ENCODE data around the gene MYLK. TPM values are rescaled to one million over a fixed set of nuclear protein-coding genes. Genes with fewer than 3 reads are reported as not detected.
A peak's percentile ranks its signal among the peaks of the same experiment; 100 is the strongest.

The MYLK gene
- total and polyA plus RNA-seq, 9 donors: 50.2 to 645 (median 205) TPM

- Histone ChIP-seq H3K36me3 (no peaks in the 10 kb centered on the region), H3K27me3 (no peaks in the 10 kb centered on the region), H3K27ac (peak overlapping the region in 1 of 2 donors; percentile 72), H3K4me3 (peak overlapping the region; percentile 37), H3K4me1 (ENCODE audit: insufficient read depth) (peaks cover 26% of the 10 kb centered on the region), H3K9me3 (no peaks in the 10 kb centered on the region)
- 7 to 14% (median 14%) methylated on average over 8 of the region's 8 CpGs for WGBS, 3 donors
- peak in 3 of 5 donors; percentile 59 to 70 (median 63) for DNase-seq
- intact Hi-C loops (cut with DNase I): no loop called here
- TF ChIP-seq POLR2A (IDR thresholded peaks at IDR 0.05) (no peak), EP300 (IDR thresholded peaks at IDR 0.05) (no peak), CTCF (IDR thresholded peaks at IDR 0.05) (no peak)
These were observed 263.8 kb downstream of the MYLK start for GRCh38 chr3:123620343-123620742.

- Histone ChIP-seq H3K36me3 (no peaks in the 10 kb centered on the region), H3K4me1 (ENCODE audit: insufficient read depth) (peaks cover 26% of the 10 kb centered on the region), H3K27ac (peak overlapping the region in 1 of 2 donors; percentile 16), H3K27me3 (no peaks in the 10 kb centered on the region), H3K4me3 (peak overlapping the region; percentile 37), H3K9me3 (no peaks in the 10 kb centered on the region)
- 23 to 31% (median 31%) methylated on average over 5 of the region's 5 CpGs for WGBS, 3 donors
- TF ChIP-seq CTCF (IDR thresholded peaks at IDR 0.05): no peak
- TF ChIP-seq POLR2A (IDR thresholded peaks at IDR 0.05): no peak
- no peak for TF ChIP-seq EP300 (IDR thresholded peaks at IDR 0.05)
- peak; percentile 71 to 86 (median 78) for DNase-seq
- intact Hi-C loops (cut with DNase I): no loop called here
These were observed 265.2 kb downstream of the MYLK start for GRCh38 chr3:123618768-123619484.

GRCh38 chr3:123618076-123618708 lies 265.9 kb downstream of the MYLK start:
- no peaks in the 10 kb centered on the region for H3K9me3 ChIP-seq
- no peaks in the 10 kb centered on the region for H3K27me3 ChIP-seq
- WGBS, 3 donors: 23 to 41% (median 34%) methylated on average over 7 of the region's 7 CpGs
- H3K4me1 ChIP-seq (ENCODE audit: insufficient read depth): peaks cover 26% of the 10 kb centered on the region
- TF ChIP-seq CTCF (IDR thresholded peaks at IDR 0.05) (no peak), EP300 (IDR thresholded peaks at IDR 0.05) (no peak), POLR2A (IDR thresholded peaks at IDR 0.05) (no peak)
- no peaks in the 10 kb centered on the region for H3K36me3 ChIP-seq
- peak overlapping the region in 1 of 2 donors; percentile 12 for H3K27ac ChIP-seq
- no peak for DNase-seq
- peak overlapping the region; percentile 37 for H3K4me3 ChIP-seq
- intact Hi-C loops (cut with DNase I): no loop called here

- no peaks in the 10 kb centered on the region for H3K36me3 ChIP-seq
- TF ChIP-seq POLR2A (IDR thresholded peaks at IDR 0.05) (no peak), EP300 (IDR thresholded peaks at IDR 0.05) (no peak), CTCF (IDR thresholded peaks at IDR 0.05) (no peak)
- intact Hi-C loops (cut with DNase I): no loop called here
These were observed 267.5 kb downstream of the MYLK start for GRCh38 chr3:123616593-123616992.

More at GRCh38 chr3:123616593-123616992, 267.5 kb downstream of the MYLK start:
- no peak overlapping the region for H3K27ac ChIP-seq
- H3K9me3 ChIP-seq: no peaks in the 10 kb centered on the region
- no peaks in the 10 kb centered on the region for H3K27me3 ChIP-seq
- H3K4me1 ChIP-seq (ENCODE audit: insufficient read depth): peaks cover 26% of the 10 kb centered on the region
- WGBS, 3 donors: 53 to 67% (median 55%) methylated on average over 6 of the region's 6 CpGs
- H3K4me3 ChIP-seq: no peak overlapping the region
- DNase-seq: no peak
